HG03175 (cell line): Measurements from ENCODE around the gene ARAF.
"Not testable (repeated sequence)": the region's sequence is repeated elsewhere in the genome, so short reads cannot be mapped to it uniquely, and the experiment has no call there.

Source experiments
- ATAC-seq: cut with Tn5 transposase; IDR thresholded peaks from one replicate; pipeline ENCODE4 v1.9.1; 2021; ENCODE audit warnings: mild to moderate bottlenecking, moderate library complexity; ENCODE audit not compliant: unreplicated experiment

ARAF gene

DNA sequence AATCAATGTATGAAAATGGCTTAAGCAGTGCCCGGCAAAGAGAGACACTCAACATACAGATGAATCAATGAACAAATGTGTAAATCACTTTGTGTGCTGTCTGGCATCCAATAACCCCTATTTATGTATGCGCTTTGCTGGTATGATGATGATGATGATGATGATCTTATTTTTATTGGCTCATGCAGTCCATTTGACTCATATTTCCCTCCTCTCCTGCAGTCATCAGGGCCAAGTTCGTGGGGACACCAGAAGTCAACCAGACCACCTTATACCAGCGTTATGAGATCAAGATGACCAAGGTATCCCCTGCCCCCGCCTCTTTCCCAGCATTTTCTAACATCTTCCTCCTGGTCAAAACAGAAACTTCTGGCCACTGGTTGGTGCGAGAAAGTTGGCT lies 23.7 kb downstream of the ARAF start:
- no peak for ATAC-seq

DNA sequence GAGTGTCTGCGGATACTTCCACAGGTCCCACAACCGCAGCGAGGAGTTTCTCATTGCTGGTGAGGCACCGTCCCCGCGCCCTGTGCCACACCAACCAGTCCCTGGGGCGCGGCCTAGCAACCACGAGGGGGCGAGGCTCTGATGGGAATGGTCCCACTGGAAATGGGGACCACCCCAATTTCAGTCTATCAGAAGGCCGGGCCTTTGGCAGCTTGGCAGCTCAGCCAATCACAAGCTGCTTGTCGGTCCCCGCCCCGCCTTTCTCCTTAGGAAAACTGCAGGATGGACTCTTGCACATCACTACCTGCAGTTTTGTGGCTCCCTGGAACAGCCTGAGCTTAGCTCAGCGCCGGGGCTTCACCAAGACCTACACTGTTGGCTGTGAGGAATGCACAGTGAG lies 24.3 kb downstream of the ARAF start:
- no peak for ATAC-seq

DNA sequence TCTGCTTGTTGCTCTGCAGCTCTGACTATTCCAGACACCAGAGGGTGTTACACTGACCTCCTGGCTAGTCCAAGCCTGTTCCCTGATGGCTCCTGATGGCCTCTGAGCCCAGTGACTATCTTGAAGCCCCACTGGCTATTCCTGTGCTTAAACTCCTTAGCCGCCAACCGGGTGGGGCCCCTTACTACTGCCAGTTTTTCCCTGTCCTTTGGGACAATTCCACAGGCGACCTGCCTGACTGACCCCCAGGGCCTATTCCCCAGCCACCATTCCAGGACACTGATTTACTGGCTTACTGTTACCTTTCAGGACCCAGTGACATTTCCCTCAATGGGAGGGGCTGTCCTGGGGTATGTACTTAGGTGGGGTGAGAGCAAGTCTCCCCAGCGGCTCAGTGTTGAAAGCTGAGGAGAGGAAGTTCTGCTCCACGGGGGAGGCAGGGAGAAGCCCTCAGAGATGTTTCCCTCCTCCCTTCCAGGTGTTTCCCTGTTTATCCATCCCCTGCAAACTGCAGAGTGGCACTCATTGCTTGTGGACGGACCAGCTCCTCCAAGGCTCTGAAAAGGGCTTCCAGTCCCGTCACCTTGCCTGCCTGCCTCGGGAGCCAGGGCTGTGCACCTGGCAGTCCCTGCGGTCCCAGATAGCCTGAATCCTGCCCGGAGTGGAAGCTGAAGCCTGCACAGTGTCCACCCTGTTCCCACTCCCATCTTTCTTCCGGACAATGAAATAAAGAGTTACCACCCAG lies 25.2 kb downstream of the ARAF start:
- ATAC-seq = no peak

DNA sequence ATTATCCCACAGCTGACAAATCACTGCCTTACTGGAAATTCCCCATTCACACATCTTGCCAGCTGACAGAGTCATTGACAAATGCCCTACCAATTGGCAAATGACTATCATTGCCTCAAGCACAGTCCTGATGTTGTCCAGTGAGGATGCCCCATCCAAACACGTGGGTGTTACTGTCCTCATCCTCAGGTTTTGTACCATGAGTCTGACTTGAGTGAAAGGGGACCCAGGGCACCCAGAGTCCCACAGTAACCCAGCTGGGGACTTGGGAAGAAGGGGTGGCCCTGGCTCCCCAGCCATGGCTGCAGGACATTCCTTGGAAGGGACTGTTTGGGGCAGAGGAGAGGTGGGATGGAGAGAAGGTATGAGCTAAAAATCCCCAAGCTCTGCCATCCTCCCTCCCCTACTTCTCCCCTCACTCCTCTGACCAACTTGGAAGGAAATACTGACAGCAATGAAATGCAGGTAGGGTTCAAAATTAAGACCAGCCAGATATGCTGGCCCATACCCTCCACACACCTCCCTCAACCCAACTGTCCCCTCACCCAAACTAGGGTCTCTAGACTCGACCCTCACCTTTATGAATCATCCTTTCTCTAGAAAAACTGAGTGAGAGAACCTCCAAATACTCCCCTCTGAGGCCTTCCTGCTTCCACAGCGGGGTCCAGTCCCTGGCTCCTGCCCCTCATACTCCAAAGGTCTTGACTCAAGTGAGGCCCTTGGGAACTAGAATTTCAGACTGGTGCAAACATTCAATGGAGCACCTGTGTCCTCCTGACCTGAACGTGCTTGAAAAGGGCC lies 26.3 kb downstream of the ARAF start:
- ATAC-seq = no peak

DNA sequence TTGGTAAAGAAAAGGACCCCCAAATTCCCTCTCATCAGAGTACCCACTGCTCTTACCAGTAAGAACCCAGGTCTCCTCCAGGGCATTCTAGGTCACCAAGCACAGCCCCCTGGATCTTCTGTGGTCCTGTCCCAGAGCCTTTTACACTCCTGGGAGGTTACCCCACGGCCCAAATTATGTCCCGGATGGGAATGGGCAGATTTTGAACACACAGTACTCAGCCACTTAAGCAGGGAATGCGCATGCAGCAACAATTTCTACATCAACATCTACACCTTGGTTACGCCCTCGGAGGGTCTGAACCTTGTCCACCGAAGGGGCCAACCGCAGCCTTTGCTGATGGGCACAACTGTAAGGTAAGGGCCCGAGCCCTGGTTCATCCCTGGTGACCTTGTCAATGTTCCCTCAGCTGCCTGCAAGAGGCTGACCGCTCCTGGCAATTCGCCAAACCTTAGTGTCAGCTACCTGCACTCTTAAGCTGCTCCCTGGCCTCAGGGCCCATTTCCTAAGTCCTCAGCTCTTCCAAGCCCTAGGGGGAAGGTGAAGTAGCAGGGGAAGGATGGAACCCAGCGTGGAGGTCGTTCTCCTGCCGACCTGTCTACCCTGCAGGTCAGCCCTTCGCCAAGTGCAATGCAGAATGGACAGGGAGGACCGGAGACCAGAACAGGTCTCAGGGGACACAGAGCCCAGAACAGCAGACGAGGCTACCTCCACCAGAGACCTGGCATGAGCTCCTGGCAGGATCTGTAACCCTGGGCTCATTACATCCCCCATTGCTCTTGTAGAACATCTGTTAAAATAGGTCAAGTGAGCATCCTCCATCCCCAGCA lies 27.1 kb downstream of the ARAF start:
- ATAC-seq = no peak

DNA sequence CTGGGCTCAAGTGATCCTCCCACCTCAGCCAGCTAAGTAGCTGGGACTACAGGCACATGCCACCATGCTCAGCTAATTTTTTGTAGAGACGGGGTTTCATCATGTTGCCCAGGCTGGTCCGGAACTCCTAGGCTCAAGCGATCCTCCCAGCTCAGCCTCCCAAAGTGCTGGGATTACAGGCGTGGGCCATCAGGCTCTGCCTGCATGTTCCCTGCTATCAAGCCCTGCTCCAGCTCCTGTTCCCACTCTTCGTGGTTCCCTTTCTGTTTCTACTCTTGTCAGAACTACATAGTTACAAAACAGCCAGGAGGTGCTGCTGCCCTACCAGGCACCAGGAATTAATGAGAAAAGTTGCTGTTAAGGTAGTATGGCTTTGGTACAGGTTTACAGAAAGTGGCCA lies 30.0 kb downstream of the ARAF start:
- no peak for ATAC-seq

DNA sequence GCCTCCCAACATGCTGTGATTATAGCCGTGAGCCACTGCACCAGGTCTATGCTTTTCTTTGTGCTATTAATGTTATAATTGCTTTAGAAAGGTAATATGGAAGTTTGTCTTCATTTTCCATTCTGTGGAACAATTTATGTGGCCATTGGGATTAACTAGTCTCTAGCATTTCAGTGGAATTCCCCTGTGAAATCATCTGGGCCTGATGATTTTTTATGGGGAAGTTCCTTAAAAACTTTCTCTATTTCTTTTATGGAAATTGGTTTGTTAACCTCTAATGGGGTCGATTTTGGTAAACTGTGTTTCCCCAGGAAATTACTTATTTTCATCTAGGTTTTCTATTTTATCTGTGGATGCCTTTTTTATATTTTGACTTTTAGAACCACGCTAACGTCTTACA lies 32.5 kb downstream of the ARAF start:
- ATAC-seq = no peak

DNA sequence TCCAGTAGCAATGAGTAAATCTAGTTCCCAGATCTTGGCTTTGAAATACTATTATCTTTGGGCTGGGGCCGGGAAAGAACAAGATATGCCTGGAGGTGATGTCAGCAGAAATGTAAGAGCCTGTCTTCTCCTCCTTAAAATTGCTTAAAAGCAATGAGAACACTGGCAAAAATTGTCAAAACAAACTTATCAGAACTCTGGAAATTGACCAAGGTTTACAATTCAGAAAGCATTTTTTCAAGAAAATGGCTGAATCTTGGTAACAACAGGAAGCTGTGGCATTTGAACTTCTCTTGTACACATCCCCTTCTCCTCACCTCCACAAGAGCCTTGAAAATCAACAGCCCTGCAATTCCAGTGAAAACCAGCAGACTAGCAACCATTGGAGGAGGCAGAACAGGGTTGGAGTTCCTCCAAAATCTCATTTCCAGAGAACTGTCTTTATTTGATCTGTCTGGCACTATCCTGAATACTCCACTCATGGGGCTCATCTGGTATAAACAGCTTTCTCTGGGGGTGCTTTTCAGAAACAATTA lies 34.8 kb downstream of the ARAF start:
- no peak for ATAC-seq

DNA sequence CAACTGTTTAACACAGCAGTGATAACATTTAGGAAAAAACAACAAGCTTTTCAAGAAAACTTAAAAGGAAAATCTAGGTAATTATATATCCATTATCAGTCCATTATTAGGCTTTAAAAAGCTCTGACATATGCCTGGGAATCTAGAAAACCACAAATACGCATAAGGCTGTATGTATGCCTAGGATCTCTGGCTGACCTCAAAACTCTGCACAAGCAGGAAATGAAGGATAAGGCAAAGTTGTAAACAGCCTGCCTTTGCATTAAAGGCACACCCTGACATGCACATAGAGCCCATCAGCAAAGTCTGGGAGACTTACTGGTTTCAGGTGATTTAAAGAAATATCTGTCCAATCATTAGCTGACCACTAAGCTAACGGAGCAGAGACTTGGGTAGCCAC lies 35.3 kb downstream of the ARAF start:
- ATAC-seq = no peak

DNA sequence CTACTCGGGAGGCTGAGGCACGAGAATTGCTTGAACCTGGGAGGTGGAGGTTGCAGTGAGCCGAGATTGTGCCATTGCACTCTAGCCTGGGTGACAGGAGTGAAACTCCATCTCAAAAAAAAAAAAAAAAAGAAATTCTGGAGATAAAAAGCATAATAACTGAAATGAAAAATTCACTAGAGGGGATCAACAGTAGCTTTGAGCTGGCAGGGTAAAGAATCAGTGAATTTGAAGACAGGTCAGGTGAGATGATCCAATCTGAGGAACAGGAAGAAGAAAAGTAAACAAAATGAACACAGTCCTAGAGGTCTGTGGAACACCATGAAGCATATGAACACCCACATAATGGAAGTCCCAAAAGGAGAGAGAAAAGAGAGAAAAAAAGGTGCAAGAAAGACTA lies 36.2 kb downstream of the ARAF start:
- ATAC-seq = no peak

DNA sequence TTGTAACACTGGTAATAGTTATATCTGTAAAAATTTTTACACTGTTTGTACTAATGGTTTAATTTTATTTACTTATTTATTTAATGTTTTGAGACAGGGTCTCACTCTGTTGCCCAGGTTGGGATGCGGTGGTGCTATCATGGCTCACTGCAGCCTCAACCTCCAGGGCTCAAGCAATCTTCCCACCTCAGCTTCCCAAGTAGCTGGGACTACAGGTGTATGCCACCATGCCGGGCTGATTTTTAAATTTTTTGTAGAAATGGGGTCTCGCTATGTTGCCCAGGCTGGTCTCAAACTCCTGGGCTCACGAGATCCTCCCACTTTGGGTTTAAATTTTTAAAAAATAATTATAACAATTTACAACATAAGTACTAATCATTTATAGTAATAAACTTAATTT lies 42.1 kb downstream of the ARAF start:
- ATAC-seq = not testable (repeated sequence)

DNA sequence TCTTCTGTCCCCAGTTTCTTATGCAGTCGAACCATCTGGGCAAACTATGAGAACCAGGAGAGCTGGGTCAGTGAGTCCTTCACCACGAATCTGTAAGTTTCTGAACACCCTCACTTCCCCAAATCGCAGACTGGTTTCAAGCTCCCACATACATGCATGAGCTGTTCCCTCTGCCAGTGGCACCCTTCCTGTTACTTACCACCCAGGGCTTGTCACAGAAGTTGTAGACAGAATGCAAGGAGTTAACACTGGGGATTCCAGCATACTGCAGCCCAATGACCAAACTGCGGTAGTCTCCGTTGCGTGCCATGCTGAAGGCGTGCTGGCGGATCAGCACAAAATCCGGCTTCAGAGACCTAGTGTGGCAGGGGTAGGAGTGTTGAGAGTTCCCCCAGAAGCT lies 44.0 kb downstream of the ARAF start:
- no peak for ATAC-seq

DNA sequence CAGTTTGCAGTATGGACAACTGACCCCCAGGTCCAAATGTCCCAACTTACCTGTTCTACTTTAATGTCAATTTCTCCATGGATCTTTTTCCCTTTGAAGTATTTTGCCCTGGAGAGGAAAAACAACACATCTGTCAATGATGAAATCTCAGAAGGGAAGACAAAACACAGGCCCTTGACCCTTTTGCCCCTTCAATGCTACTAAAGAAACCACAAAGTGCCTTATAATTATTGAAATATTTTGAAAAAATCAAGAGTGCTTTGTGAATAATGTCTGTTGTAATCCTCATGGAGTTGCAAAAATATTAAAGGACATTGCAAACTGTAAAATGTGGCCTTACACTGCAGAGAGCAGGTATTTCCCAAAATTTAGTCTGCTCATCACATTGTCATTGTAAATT lies 46.1 kb downstream of the ARAF start:
- no peak for ATAC-seq

DNA sequence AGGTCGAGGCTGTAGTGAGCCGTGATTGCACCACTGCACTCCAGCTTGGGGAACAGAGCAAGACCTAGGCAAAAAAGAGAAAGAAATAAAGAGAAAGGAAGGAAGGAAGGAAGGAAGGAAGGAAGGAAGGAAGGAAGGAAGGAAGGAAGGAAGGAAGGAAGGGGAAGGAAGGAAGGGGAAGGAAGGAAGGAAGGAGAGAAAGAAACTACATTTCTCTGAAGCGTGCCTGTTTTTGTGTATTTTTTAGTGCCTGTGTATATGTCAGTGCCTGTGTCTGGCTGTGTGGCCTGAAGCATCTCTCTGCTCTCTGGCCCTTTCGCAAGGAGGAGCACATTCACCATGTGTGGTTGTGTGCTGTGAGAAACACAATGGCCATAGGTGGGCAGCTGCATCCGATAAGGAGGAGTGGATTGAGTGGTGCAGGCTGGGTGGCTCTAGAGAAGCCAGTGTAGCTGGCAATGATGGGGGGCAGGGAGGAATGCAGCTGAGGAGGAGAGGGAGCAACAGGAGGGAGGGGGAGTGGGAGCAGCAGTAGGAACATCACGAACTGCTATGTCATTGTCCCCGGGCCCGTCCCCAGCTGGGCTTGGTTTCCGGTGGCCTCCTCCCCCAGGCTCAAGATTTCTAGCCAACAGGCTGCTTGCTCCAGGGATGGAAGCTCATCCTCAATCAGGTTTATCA lies 47.3 kb downstream of the ARAF start:
- ATAC-seq = no peak

DNA sequence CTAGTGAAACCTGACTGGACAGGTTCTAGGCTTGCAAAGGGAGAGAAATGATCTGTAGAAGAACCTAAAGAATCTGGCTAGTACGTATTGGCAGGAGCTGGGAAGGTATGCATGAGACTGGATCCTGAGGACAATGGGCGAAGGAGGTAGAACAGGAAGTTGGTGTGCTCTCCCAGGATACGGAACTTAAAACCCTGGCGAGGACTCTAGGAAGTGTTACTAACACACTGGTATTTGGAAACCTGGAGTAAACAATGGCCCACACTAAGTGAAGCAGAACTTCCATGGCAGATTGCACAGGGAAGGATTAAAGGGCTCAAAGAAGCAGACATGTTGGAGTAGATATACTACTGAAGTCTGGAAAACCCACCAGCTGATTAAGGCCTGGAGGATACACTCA lies 49.5 kb downstream of the ARAF start:
- ATAC-seq = no peak

DNA sequence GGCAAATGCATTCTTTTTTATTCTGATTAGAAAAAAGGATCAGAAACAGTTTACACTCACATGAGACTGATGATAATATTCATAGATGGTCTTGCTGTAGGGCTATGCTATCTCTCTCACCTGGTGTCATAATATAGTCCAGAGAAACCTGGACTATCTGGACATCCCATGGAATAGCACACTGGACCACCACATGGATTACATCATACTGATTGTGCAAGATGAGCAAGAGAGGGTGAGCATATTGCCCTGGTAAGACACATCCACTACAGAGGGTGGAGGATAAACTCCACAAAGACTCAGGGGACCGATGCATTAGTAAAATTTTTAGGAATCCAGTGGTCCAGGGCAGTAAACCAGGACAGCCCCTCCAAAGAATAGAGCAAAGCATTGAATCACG lies 50.5 kb downstream of the ARAF start:
- no peak for ATAC-seq

DNA sequence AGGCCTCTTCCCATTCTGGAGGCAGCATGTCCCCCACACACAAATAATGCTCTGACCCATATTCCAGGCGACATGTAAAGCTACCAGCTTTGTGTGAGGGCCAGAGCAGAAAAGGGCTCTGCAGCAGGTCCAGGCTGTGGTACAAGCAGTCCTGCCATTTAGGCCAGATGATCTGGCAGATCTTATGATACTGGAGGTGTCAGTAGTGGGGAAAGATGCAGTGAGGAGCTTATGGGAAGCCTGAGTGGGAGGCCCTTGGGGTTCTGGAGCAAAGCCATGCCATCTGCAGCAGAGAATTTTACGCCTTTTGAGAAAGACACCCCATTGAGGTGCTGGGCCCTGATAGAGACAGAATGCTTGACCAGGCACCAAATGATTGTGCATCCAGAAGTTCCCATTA lies 50.9 kb downstream of the ARAF start:
- ATAC-seq = no peak

DNA sequence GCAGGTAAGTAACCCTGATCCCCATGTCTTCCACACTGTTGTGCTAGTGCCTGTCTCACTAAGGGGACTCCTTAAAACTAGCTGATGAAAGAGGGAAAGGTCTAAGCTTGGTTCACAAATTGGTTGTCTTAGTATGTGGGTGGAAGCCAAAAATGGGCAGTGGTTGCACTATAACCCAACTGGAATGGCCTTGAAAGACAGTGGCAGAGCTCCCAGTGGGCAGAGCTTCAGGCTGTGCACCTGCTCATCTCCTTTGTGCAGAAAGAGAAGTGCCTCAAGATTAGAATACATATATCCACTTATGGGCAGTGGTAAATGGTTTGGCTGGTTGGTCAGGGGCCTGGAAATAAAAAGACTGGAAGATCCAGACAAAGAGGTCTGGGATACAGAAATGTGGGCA lies 51.4 kb downstream of the ARAF start:
- no peak for ATAC-seq

DNA sequence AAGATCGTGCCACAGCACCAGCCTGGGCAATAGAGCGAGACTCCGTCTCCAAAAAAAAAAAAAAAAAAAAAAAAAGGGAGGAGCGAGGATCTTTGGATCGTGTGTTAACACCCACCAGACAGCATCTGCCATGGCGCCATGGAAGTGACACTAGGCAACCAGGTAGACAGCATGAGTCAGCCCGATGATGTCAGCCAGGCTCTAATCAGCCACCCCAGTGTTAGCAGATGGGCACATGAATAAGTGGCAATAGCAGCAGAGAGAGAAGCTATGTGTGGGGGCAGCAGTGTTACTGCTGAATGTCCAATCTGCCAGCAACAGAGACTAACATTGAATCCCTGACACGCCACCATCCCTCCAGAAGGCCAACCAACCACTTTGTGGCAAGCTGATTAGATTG lies 52.1 kb downstream of the ARAF start:
- no peak for ATAC-seq

DNA sequence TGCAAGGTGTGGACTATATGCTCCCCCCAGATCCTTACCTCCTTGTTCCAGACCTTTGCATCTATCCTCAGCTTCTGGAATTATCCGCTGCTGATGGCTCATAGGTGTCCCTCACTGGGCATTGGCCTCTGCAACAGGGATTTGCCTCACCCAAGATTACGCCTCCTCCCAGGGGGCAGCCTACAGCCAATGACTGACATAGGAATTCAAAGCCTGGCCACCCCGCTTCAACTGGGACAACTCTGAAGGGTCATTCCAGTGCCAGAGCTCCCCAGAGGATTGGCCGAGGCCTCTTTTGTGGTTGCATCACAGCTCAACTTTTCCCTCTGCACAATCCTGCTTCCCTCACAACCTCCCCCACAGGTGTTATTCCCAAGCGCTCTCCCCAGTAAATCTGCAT lies 53.6 kb downstream of the ARAF start:
- no peak for ATAC-seq

DNA sequence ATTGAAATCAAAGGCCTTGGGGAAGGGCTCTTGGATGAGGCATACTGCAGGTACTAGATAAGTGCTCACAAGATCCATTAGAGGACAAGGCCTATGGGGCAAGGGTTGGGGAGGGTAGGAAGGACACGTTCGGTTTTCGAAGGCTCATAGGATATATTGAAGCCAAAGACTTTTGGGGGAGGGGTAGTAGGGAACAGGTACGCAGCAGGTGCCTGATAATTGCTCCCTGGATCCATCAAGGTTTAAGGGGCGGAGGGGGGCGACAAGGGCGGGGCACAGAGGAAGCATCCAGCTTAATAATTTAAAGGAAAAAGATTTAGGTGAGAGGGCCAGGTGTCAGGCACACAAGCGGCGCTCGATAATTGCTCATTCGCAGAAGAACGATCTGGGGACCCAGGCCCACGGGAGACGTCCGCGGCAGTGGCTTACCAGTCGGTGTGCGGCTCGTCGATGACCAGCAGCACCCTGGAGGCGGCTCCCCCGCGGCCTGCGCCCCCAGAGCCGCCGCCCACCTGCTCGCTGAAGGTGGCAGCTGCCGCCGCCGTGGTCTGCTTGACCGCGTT lies 58.0 kb downstream of the ARAF start:
- no peak for ATAC-seq
